Ishikawa (cell line): ENCODE data around the gene IER5L.

Experiments used
- CEBPB ChIP-seq: IDR thresholded peaks from 2 replicates; pipeline ENCODE4 v1.6.1; 2012
- CREB1 ChIP-seq: IDR thresholded peaks from 2 replicates; pipeline ENCODE4 v1.6.1; 2012; ENCODE audit warnings: low read depth
- EGR1 ChIP-seq: IDR thresholded peaks from 2 replicates; pipeline ENCODE4 v1.6.1; 2012
- EP300 ChIP-seq: IDR thresholded peaks from 2 replicates; pipeline ENCODE4 v1.6.1; 2012; ENCODE audit warnings: borderline replicate concordance
- MAX ChIP-seq: IDR thresholded peaks from 2 replicates; pipeline ENCODE4 v1.6.1; 2012
- NFIC ChIP-seq: IDR thresholded peaks from 2 replicates; pipeline ENCODE4 v1.6.1; 2012
- RAD21 ChIP-seq: IDR thresholded peaks from 2 replicates; pipeline ENCODE4 v1.6.1; 2012; ENCODE audit warnings: low read depth
- TEAD4 ChIP-seq: IDR thresholded peaks from 2 replicates; pipeline ENCODE4 v1.6.1; 2012

- TF ChIP-seq RAD21 (no peak), NFIC (no peak), EP300 (no peak), EGR1 (no peak), MAX (no peak), TEAD4 (no peak), CEBPB (no peak), CREB1 (no peak)
Measured at GRCh38 chr9:129126749-129127618, 51.1 kb downstream of the IER5L start.
